Measurements from ENCODE around the gene GPX4.

GRCh38 chr19:1136201-1136600 lies 32.4 kb downstream of the GPX4 start:
- TF ChIP-seq POLR2AphosphoS5 (IDR thresholded peaks at IDR 0.05; ENCODE audit: low read depth, low read length) (no peak), EZH2 (conservative IDR thresholded peaks at IDR 0.05; ENCODE audit: low read depth, low read length) (no peak), FIP1L1 (IDR thresholded peaks at IDR 0.05; ENCODE audit: borderline replicate concordance, insufficient read depth, low read depth, low read length) (no peak), PLSCR1 (CRISPR knock-in tag; IDR thresholded peaks at IDR 0.05; ENCODE audit: borderline replicate concordance) (no peak)
